ENCODE data around the gene NUCB2. TPM values are rescaled to one million over a fixed set of nuclear protein-coding genes. Genes with fewer than 3 reads are reported as not detected.

Gene NUCB2
- polyA plus RNA-seq, 1 of the 3 experiments (the other 2 are of a cell fraction), result 25.0 TPM

GRCh38 chr11:17256512-17256911 lies 20.0 kb upstream of the NUCB2 start (continued):
- TF ChIP-seq USF2 (IDR thresholded peaks at IDR 0.05; ENCODE audit: borderline replicate concordance, low read depth, low read length) (no peak), EP300 (IDR thresholded peaks at IDR 0.05; ENCODE audit: borderline replicate concordance in 1 of 2, low read depth in 1 of 2, low read length in 1 of 2) (peak in 1 of 2 experiments; percentile 46; a peak in 1 of 4 replicates), TEAD4 (IDR thresholded peaks at IDR 0.05; ENCODE audit: borderline replicate concordance, insufficient read depth) (no peak), TAF1 (IDR thresholded peaks at IDR 0.05; ENCODE audit: borderline replicate concordance, low read depth, low read length) (no peak), MXI1 (IDR thresholded peaks at IDR 0.05; ENCODE audit: low read depth, low read length) (no peak), FOXJ3 (CRISPR knock-in tag; IDR thresholded peaks at IDR 0.05) (no peak), TCF12 (IDR thresholded peaks at IDR 0.05) (peak; percentile 61; the same call in 1 of the 2 replicates), MEF2A (IDR thresholded peaks at IDR 0.05; ENCODE audit: borderline replicate concordance, low read depth) (no peak)

DNA sequence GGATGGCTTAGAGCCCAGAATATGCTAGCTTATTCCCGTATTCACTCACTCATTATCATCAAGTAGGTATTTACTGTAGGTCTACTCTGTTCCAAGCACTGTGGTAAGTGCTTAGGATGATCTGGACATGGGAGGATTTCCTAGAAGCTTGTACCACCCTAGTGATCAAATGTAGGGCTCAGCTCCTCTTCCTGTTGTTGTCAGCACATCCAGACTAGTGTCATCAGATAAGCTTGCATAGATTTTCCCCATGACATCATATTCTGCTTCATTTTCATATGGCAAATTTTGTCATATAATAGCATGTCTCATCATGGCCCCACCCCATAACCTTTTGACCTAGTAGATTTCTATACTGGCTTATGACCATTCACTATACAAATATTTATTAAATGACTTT lies 19.3 kb upstream of the NUCB2 start:
- Histone ChIP-seq H3K36me3 (replicated peaks in 1 of 2; ENCODE audit: control insufficient read depth in 1 of 2, insufficient read depth in 2 of 2, low read length in 1 of 2) (no peaks in the 10 kb centered on the region), H2AFZ (ENCODE audit: low read depth) (no peak overlapping the region), H3K4me2 (peak overlapping the region; percentile 28; the same call in 1 of the 2 replicates), H4K20me1 (ENCODE audit: insufficient read depth) (no peaks in the 10 kb centered on the region), H3K79me2 (ENCODE audit: insufficient read depth) (no peaks in the 10 kb centered on the region), H3K27ac (ENCODE audit: low read depth in 2 of 2, low read length in 1 of 2) (peak overlapping the region in 1 of 2 experiments; percentile 73; a peak in 2 of 4 replicates), H3K4me3 (ENCODE audit: low read depth in 2 of 2, low read length in 1 of 2) (no peak overlapping the region), H3K9me3 (no peaks in the 10 kb centered on the region), H3K27me3 (ENCODE audit: insufficient read depth) (no peaks in the 10 kb centered on the region), H3K9ac (no peak overlapping the region), H3F3A (replicated peaks; ENCODE audit: insufficient read depth) (peaks cover 8% of the 10 kb centered on the region), H3K4me1 (ENCODE audit: control insufficient read depth in 1 of 2, insufficient read depth in 2 of 2, low read depth in 1 of 2, low read length in 1 of 2) (no peaks in the 10 kb centered on the region), H3K9me2 (no peaks in the 10 kb centered on the region)
- DNase-seq, result no peak
- TF ChIP-seq EP300 (IDR thresholded peaks at IDR 0.05; ENCODE audit: borderline replicate concordance in 1 of 2, low read depth in 1 of 2, low read length in 1 of 2) (no peak), SIN3A (IDR thresholded peaks at IDR 0.05; ENCODE audit: borderline replicate concordance, low read depth, low read length) (no peak), TEAD4 (IDR thresholded peaks at IDR 0.05; ENCODE audit: borderline replicate concordance, insufficient read depth) (no peak), TAF1 (IDR thresholded peaks at IDR 0.05; ENCODE audit: borderline replicate concordance, low read depth, low read length) (no peak), SMC3 (IDR thresholded peaks at IDR 0.05; ENCODE audit: low read depth, low read length) (no peak), FOXJ3 (CRISPR knock-in tag; IDR thresholded peaks at IDR 0.05) (no peak), MEF2A (IDR thresholded peaks at IDR 0.05; ENCODE audit: borderline replicate concordance, low read depth) (no peak), USF2 (IDR thresholded peaks at IDR 0.05; ENCODE audit: borderline replicate concordance, low read depth, low read length) (no peak), GATA2 (CRISPR knock-in tag; IDR thresholded peaks at IDR 0.05) (no peak), EZH2phosphoT487 (IDR thresholded peaks at IDR 0.05; ENCODE audit: borderline replicate concordance, low read depth) (no peak), NFIC (IDR thresholded peaks at IDR 0.05; ENCODE audit: borderline replicate concordance) (no peak), RCOR1 (IDR thresholded peaks at IDR 0.05; ENCODE audit: low read length) (no peak)
- TF ChIP-seq, protein P1, sequence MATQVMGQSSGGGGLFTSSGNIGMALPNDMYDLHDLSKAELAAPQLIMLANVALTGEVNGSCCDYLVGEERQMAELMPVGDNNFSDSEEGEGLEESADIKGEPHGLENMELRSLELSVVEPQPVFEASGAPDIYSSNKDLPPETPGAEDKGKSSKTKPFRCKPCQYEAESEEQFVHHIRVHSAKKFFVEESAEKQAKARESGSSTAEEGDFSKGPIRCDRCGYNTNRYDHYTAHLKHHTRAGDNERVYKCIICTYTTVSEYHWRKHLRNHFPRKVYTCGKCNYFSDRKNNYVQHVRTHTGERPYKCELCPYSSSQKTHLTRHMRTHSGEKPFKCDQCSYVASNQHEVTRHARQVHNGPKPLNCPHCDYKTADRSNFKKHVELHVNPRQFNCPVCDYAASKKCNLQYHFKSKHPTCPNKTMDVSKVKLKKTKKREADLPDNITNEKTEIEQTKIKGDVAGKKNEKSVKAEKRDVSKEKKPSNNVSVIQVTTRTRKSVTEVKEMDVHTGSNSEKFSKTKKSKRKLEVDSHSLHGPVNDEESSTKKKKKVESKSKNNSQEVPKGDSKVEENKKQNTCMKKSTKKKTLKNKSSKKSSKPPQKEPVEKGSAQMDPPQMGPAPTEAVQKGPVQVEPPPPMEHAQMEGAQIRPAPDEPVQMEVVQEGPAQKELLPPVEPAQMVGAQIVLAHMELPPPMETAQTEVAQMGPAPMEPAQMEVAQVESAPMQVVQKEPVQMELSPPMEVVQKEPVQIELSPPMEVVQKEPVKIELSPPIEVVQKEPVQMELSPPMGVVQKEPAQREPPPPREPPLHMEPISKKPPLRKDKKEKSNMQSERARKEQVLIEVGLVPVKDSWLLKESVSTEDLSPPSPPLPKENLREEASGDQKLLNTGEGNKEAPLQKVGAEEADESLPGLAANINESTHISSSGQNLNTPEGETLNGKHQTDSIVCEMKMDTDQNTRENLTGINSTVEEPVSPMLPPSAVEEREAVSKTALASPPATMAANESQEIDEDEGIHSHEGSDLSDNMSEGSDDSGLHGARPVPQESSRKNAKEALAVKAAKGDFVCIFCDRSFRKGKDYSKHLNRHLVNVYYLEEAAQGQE (IDR thresholded peaks at IDR 0.05; ENCODE audit: low read depth, low read length), result no peak
- TF ChIP-seq, protein P2, sequence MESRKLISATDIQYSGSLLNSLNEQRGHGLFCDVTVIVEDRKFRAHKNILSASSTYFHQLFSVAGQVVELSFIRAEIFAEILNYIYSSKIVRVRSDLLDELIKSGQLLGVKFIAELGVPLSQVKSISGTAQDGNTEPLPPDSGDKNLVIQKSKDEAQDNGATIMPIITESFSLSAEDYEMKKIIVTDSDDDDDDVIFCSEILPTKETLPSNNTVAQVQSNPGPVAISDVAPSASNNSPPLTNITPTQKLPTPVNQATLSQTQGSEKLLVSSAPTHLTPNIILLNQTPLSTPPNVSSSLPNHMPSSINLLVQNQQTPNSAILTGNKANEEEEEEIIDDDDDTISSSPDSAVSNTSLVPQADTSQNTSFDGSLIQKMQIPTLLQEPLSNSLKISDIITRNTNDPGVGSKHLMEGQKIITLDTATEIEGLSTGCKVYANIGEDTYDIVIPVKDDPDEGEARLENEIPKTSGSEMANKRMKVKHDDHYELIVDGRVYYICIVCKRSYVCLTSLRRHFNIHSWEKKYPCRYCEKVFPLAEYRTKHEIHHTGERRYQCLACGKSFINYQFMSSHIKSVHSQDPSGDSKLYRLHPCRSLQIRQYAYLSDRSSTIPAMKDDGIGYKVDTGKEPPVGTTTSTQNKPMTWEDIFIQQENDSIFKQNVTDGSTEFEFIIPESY (IDR thresholded peaks at IDR 0.05; ENCODE audit: borderline replicate concordance, low read depth), result no peak
- TF ChIP-seq, protein P3, sequence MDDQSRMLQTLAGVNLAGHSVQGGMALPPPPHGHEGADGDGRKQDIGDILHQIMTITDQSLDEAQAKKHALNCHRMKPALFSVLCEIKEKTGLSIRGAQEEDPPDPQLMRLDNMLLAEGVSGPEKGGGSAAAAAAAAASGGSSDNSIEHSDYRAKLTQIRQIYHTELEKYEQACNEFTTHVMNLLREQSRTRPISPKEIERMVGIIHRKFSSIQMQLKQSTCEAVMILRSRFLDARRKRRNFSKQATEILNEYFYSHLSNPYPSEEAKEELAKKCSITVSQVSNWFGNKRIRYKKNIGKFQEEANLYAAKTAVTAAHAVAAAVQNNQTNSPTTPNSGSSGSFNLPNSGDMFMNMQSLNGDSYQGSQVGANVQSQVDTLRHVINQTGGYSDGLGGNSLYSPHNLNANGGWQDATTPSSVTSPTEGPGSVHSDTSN (IDR thresholded peaks at IDR 0.05), result no peak
- WGBS (ENCODE audit: low lambda C conversion rate), result 60% methylated on average over 1 of the region's 1 CpG
- ChIA-PET POLR2A (no interaction called here), CTCF (interaction anchor here (0.6 to 1.9 kb wide), 2 partner anchors 97 to 1015 kb away, joined by 3 to 6 read pairs; no protein-coding TSS in a partner anchor)

Data from SK-N-SH (cell line).